Middle frontal gyrus (tissue), 1 donor: ENCODE results near the gene SLC35F1.

Source experiments
- DNase-seq: peaks from one replicate; pipeline ENCODE4 v3.0.0-alpha.2; 2015; ENCODE audit warnings: low spot score; ENCODE audit errors: extremely low spot score

Gene SLC35F1

GRCh38 chr6:118306392-118307238, 399.6 kb downstream of the SLC35F1 start:
- DNase-seq = no peak

- no peak for DNase-seq
Observed at GRCh38 chr6:118307581-118307980, 400.5 kb downstream of the SLC35F1 start.

GRCh38 chr6:118309337-118310093, 402.5 kb downstream of the SLC35F1 start:
- no peak for DNase-seq

GRCh38 chr6:118313208-118313607, 406.1 kb downstream of the SLC35F1 start:
- no peak for DNase-seq

- no peak for DNase-seq
Observed at GRCh38 chr6:118313762-118314161, 406.7 kb downstream of the SLC35F1 start.

GRCh38 chr6:118316796-118317384, 409.8 kb downstream of the SLC35F1 start:
- DNase-seq = no peak

GRCh38 chr6:118317581-118318563, 410.8 kb downstream of the SLC35F1 start:
- DNase-seq = no peak

- DNase-seq = no peak
Observed at GRCh38 chr6:118318648-118319047, 411.6 kb downstream of the SLC35F1 start.

GRCh38 chr6:118319416-118319815, 412.4 kb downstream of the SLC35F1 start:
- DNase-seq = no peak

- no peak for DNase-seq
Observed at GRCh38 chr6:118319894-118320649, 413.0 kb downstream of the SLC35F1 start.

GRCh38 chr6:118320652-118321051, 413.6 kb downstream of the SLC35F1 start:
- DNase-seq = no peak

- no peak for DNase-seq
Observed at GRCh38 chr6:118324116-118324515, 417.1 kb downstream of the SLC35F1 start.

- DNase-seq = no peak
Observed at GRCh38 chr6:118325220-118325860, 418.3 kb downstream of the SLC35F1 start.

GRCh38 chr6:118326712-118327111, 419.6 kb downstream of the SLC35F1 start:
- no peak for DNase-seq

- no peak for DNase-seq
Observed at GRCh38 chr6:118327237-118327636, 420.2 kb downstream of the SLC35F1 start.

GRCh38 chr6:118333772-118334171, 426.7 kb downstream of the SLC35F1 start:
- no peak for DNase-seq

- DNase-seq = no peak
Observed at GRCh38 chr6:118334634-118335033, 427.6 kb downstream of the SLC35F1 start.

GRCh38 chr6:118335325-118335816, 428.3 kb downstream of the SLC35F1 start:
- no peak for DNase-seq

- DNase-seq = no peak
Observed at GRCh38 chr6:118344014-118344670, 437.1 kb downstream of the SLC35F1 start.
